ENCODE data around the gene SLC24A4.

The SLC24A4 gene

DNA sequence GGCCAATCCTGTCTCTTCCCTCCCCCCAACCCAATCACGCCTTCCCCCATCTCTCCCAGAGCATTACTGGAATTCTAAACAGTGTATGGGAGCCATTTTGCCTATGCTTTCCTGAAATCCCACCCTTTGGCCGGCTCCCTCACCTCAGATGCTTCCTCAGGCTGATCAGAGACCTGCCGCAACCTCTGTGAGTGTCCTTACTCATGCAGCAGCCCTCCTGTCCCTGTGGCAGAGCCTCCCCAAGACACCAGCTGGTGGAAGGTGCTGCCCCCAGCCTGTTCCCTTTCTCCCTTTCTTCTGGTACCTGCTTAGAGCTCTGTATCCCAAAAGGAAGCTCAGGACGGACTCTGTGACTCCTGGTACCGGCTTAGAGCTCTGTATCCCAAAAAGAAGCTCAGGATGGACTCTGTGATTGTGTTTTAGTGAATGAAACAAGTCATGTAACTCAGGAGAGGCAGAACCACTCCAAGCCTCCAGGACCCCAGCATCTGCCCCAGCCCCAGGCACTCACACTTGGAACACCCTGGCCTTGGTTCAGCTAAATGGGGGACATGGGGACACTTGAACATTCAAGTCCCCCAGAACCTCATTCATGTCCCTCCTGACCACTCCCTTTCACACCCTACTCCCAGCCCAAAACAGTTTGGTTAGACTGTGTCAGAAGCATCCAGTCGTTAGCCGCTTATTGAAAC lies 161.3 kb downstream of the SLC24A4 start:
- in situ Hi-C loops (cut with MboI; ENCODE audit: low pct_unique_long_range_greater_than_20kb, low sequenced_read_pairs, unreplicated experiment): no loop called here
- TF ChIP-seq, protein P1, sequence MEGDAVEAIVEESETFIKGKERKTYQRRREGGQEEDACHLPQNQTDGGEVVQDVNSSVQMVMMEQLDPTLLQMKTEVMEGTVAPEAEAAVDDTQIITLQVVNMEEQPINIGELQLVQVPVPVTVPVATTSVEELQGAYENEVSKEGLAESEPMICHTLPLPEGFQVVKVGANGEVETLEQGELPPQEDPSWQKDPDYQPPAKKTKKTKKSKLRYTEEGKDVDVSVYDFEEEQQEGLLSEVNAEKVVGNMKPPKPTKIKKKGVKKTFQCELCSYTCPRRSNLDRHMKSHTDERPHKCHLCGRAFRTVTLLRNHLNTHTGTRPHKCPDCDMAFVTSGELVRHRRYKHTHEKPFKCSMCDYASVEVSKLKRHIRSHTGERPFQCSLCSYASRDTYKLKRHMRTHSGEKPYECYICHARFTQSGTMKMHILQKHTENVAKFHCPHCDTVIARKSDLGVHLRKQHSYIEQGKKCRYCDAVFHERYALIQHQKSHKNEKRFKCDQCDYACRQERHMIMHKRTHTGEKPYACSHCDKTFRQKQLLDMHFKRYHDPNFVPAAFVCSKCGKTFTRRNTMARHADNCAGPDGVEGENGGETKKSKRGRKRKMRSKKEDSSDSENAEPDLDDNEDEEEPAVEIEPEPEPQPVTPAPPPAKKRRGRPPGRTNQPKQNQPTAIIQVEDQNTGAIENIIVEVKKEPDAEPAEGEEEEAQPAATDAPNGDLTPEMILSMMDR (IDR thresholded peaks at IDR 0.05; ENCODE audit: extremely low read depth, insufficient read depth, missing control alignments): no peak
- DNase-seq (ENCODE audit: low spot score): no peak

DNA sequence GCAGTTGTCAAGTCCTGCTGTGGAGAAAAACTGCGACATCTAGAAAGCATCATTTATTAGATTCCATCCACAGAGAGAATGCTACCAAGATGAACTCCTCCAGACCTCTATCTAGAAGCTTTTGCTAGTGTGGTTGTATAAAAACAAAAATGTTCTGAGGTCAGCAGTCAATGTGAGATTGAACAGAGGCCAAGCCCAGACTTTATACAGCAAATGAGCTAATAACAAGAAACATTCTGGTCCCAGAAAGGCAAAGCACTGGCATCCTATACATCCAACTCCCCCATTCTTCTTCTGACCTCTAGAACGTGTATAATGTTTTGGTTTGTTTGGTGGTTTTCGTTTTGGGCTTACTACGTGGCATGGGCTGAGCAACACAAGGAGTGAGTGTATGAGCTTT lies 163.9 kb downstream of the SLC24A4 start:
- in situ Hi-C loops (cut with MboI; ENCODE audit: low pct_unique_long_range_greater_than_20kb, low sequenced_read_pairs, unreplicated experiment): no loop called here
- TF ChIP-seq, protein P1 (IDR thresholded peaks at IDR 0.05; ENCODE audit: extremely low read depth, insufficient read depth, missing control alignments): no peak

DNA sequence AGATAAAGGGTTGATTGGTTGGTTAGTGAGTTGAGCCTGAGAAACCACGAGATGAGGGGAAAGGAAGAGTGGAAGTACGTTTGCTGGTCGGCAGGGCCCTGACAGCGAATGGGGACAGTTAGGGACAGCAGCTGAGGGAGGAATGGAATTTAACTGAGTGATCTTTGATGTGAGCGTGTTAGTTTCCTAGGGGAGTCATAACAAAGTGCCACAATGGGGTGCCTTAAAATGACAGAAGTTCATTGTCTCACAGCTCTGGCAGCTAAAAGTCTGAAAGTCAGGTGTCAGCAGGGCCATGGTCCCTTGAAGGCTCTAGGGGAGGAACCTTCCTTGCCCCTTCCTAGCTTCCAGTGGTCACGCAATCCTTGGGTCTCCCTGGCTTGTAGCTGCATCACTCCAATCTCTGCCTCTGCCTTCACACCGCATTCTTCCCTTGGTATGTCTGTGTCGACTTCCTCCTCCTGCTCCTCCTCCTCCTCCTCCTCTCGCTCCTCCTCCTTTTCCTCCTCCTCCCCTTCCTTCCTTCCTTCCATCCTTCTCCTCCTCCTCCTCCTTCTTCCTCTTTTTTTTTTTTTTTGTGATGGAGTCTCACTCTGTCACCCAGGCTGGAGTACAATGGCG lies 164.7 kb downstream of the SLC24A4 start:
- no peak for DNase-seq (ENCODE audit: low spot score)
- in situ Hi-C loops (cut with MboI; ENCODE audit: low pct_unique_long_range_greater_than_20kb, low sequenced_read_pairs, unreplicated experiment): no loop called here
- TF ChIP-seq, protein P1 (IDR thresholded peaks at IDR 0.05; ENCODE audit: extremely low read depth, insufficient read depth, missing control alignments): no peak

More for the DNA sequence above, 163.9 kb downstream of the SLC24A4 start:
- DNase-seq (ENCODE audit: low spot score): no peak

DNA sequence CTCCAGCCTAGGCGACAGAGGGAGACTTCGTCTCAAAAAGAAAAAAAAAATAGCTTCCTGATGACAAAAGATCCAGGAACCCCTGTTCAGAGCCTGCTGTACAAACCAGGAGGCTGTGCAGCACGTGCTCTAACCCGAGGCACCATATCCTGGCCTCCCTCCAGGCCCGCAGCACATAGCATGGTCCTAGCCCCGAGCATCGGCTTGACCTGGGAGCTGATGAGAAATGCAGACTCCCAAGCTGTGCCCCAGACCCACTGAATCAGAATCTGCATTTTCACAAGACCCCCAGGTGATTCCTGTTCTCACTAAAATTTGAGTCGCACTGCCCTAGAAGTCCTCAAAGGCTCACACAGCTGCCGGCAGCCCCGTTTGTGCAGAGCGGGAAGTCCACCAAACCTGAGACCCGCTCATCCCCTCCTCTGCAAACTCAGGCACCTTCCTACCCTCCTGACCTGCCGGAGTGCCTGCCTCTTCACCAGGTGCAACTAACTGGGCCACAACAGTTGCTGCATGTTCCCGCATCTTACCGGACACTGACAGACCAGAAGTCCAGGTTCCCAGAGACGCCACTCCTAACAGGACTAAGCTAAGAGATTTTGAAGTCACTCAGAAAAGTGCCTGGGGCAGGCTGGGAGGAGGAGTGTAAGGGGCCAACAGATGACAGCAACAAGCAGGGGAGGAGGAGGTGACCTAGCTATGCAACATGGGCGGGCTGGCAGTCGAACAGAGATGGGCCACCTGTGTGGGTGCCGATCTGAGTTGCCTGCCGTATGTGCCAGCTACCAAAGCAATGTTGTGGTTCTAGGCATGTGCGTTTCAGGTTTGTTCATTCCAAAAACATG lies 166.7 kb downstream of the SLC24A4 start:
- TF ChIP-seq, protein P1 (IDR thresholded peaks at IDR 0.05; ENCODE audit: extremely low read depth, insufficient read depth, missing control alignments): no peak
- in situ Hi-C loops (cut with MboI; ENCODE audit: low pct_unique_long_range_greater_than_20kb, low sequenced_read_pairs, unreplicated experiment): no loop called here
- DNase-seq (ENCODE audit: low spot score): no peak

DNA sequence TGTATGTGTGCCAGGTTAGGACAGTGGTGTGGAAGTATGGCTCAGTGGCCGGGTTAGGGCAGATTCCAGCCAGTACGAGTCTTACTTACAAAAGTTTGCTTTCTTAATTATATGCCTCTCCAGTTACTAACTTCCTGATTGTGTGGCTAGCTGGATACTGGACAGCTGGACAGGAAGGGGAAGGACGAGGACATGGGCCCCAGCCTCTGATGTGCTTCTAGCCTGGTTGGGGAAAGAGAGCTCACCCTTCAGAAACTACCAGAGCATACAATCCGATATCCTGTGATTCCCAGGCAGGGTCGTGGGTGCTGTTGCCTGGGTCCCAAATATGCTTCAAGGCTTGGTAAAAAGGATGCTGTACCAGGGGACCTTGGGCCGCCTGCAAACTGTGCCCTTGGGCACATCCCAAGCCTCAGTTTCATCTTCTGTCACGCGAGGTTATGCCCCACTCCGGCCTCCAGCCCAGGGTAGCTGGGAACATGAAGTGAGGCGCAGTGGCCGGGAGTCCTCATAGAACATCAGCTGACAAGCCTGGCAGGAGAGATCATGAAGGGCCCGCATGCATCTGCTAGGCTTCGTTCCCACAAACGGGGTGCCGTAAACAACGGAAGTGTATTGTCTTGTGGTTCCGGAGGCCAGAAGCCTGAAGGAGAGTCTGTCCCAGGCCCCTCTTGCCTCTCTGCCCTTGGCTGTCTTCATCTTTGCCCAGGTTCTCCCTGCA lies 167.4 kb downstream of the SLC24A4 start:
- in situ Hi-C loops (cut with MboI; ENCODE audit: low pct_unique_long_range_greater_than_20kb, low sequenced_read_pairs, unreplicated experiment): no loop called here
- no peak for DNase-seq (ENCODE audit: low spot score)
- TF ChIP-seq, protein P1 (IDR thresholded peaks at IDR 0.05; ENCODE audit: extremely low read depth, insufficient read depth, missing control alignments): no peak

DNA sequence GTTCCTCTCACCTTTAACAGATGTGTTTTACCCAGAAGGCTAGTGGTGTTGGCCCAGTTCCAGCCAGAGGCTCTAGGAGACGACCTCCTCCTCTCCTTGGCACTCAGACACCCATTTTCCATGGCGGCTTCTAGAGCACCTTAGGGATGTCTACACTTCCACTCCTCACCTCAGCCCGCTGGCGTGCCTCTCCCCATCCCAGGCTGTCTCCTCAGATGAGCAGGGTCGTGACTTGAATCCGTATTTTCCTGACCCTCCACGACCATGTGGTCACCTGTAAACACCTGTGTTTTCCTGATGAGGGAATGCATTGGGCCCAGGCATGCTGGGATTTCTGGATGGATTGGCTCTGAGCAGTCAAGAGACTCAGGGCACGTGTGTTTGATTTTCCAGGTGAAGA lies 168.8 kb downstream of the SLC24A4 start:
- TF ChIP-seq, protein P1 (IDR thresholded peaks at IDR 0.05; ENCODE audit: extremely low read depth, insufficient read depth, missing control alignments): no peak
- no peak for DNase-seq (ENCODE audit: low spot score)
- in situ Hi-C loops (cut with MboI; ENCODE audit: low pct_unique_long_range_greater_than_20kb, low sequenced_read_pairs, unreplicated experiment): no loop called here
